K562 (cell line): ENCODE results near the gene ENDOV. TPM values are rescaled to one million over a fixed set of nuclear protein-coding genes. Genes with fewer than 3 reads are reported as not detected.

Experiments used
- FIP1L1 ChIP-seq: fragments of 200-400 bp; formaldehyde crosslinking; IDR thresholded peaks from 2 replicates; pipeline ENCODE4 v1.6.1; 2018; ENCODE audit warnings: mild to moderate bottlenecking, low read depth, low read length; ENCODE audit not compliant: poor library complexity, severe bottlenecking
- FOXA3 ChIP-seq, 2 experiments: fragments of 450-650 bp in 1 of 2; sonication (generic) in 1 of 2; formaldehyde crosslinking; IDR thresholded peaks in 1 of 2; conservative IDR thresholded peaks in 1 of 2; 2 replicates each; pipeline versions ENCODE4 v1.4.0 to v1.8.0; 2020 to 2022; ENCODE audit warnings: mild to moderate bottlenecking in 2 of 2, missing genetic modification reagents in 1 of 2
- HNRNPLL ChIP-seq: fragments of 200-400 bp; formaldehyde crosslinking; IDR thresholded peaks from 2 replicates; pipeline ENCODE4 v1.6.1; 2017; ENCODE audit warnings: low read length, low read depth, mild to moderate bottlenecking; ENCODE audit not compliant: poor library complexity, severe bottlenecking
- KAT7 ChIP-seq: sonication (generic); formaldehyde crosslinking; IDR thresholded peaks from 2 replicates; pipeline ENCODE4 v1.8.0; 2022; ENCODE audit warnings: missing genetic modification reagents, mild to moderate bottlenecking, borderline replicate concordance
- KDM1A ChIP-seq, 2 experiments: fragments of 450-650 bp; IDR thresholded peaks; 2 replicates each; pipeline ENCODE4 v1.6.1; 2016; ENCODE audit warnings: mild to moderate bottlenecking in 2 of 2
- KDM2B ChIP-seq: fragments of 250-450 bp; sonication (Bioruptor Pico); IDR thresholded peaks from 2 replicates; pipeline ENCODE4 v1.8.0; 2021; ENCODE audit warnings: mild to moderate bottlenecking, moderate library complexity
- MAZ ChIP-seq, 2 experiments: fragments of 450-650 bp in 1 of 2; sonication (generic) in 1 of 2; formaldehyde crosslinking; IDR thresholded peaks in 1 of 2; conservative IDR thresholded peaks in 1 of 2; 2 replicates each; pipeline versions ENCODE4 v1.4.0 to v1.5.0; 2020; ENCODE audit warnings: mild to moderate bottlenecking in 1 of 2, missing genetic modification reagents in 1 of 2
- MCM2 ChIP-seq: fragments of 450-650 bp; IDR thresholded peaks from 2 replicates; pipeline ENCODE4 v1.6.1; 2017; ENCODE audit warnings: low read depth, mild to moderate bottlenecking
- PRPF4 ChIP-seq: fragments of 200-400 bp; formaldehyde crosslinking; IDR thresholded peaks from one replicate; pipeline ENCODE4 v1.6.1; 2017; ENCODE audit warnings: low read length, low read depth, mild to moderate bottlenecking; ENCODE audit not compliant: insufficient read depth, poor library complexity, severe bottlenecking
- SUPT5H ChIP-seq: fragments of 450-650 bp; IDR thresholded peaks from 2 replicates; pipeline ENCODE4 v1.6.1; 2016
- TEAD2 ChIP-seq: fragments of 450-650 bp; IDR thresholded peaks from 2 replicates; pipeline ENCODE4 v1.6.1; 2016; ENCODE audit warnings: missing genetic modification characterization, control low read depth, missing compliant biosample characterization
- TEAD4 ChIP-seq, 2 experiments: sonication (generic) in 1 of 2; formaldehyde crosslinking in 1 of 2; IDR thresholded peaks; 2 replicates each; pipeline versions ENCODE4 v1.6.1 to v1.8.0; 2012 to 2022; ENCODE audit warnings: borderline replicate concordance in 1 of 2, inconsistent platforms in 1 of 2, low read length in 1 of 2, mild to moderate bottlenecking in 1 of 2, missing genetic modification reagents in 1 of 2
- VEZF1 ChIP-seq: fragments of 200-800 bp; sonication (Bioruptor generic); IDR thresholded peaks from 2 replicates; pipeline ENCODE4 v1.6.1; 2017; ENCODE audit warnings: missing genetic modification characterization, missing compliant biosample characterization
- ZNF184 ChIP-seq: sonication (generic); formaldehyde crosslinking; IDR thresholded peaks from 2 replicates; pipeline ENCODE4 v1.5.0; 2020; ENCODE audit warnings: missing genetic modification reagents
- polyA plus RNA-seq, 8 experiments: library from polyadenylated mRNA; depleted of rRNA in 4 of 8; stranded (reverse) in 5 of 8; unstranded in 3 of 8; fragments of >200 nt; fragmentation: Nextera tagmentation in 2 of 8; fragmentation: Illumina TruSeq in 1 of 8; extraction: Ambion mirVana in 2 of 8; extraction: Trizol in 1 of 8; gene quantifications; 2 replicates each; pipeline versions ENCODE4 v1.2.1 to v1.2.3, GENCODE V29; 2011 to 2014; ENCODE audit warnings: inconsistent platforms in 1 of 8, missing spikeins in 1 of 8
- total RNA-seq, 7 experiments: library from RNA; depleted of rRNA in 6 of 7; stranded (reverse); fragments of >200 nt in 6 of 7; fragmentation: Illumina TruSeq in 2 of 7; extraction: Trizol in 2 of 7; gene quantifications; 2 replicates each; pipeline versions ENCODE4 v1.2.1 to v1.2.3, GENCODE V29; 2011 to 2021; ENCODE audit warnings: low replicate concordance in 1 of 7
- TF ChIP-seq, protein P1 (sequence below): fragments of 450-650 bp; formaldehyde crosslinking; IDR thresholded peaks from 2 replicates; pipeline ENCODE4 v1.4.0; 2020; ENCODE audit warnings: mild to moderate bottlenecking, moderate library complexity
- TF ChIP-seq, protein P2 (sequence below): fragments of 150-350 bp; conservative IDR thresholded peaks from 2 replicates; pipeline ENCODE4 v1.6.1; 2014; ENCODE audit warnings: low read length

ENDOV gene
- total and polyA plus RNA-seq, 9 of the 15 experiments (the other 6 are each of a cell fraction or from before 2014, with no cell fraction given): 1.2 to 8.2 (median 3.7) TPM

- TF ChIP-seq, protein P1, sequence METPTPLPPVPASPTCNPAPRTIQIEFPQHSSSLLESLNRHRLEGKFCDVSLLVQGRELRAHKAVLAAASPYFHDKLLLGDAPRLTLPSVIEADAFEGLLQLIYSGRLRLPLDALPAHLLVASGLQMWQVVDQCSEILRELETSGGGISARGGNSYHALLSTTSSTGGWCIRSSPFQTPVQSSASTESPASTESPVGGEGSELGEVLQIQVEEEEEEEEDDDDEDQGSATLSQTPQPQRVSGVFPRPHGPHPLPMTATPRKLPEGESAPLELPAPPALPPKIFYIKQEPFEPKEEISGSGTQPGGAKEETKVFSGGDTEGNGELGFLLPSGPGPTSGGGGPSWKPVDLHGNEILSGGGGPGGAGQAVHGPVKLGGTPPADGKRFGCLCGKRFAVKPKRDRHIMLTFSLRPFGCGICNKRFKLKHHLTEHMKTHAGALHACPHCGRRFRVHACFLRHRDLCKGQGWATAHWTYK (CRISPR knock-in tag): 0 out of 2 replicates have a peak, but pooled peaks have one; percentile 45
- peak in 1 of 2 experiments; percentile 60; a peak in 1 of 4 replicates for TF ChIP-seq FOXA3 (CRISPR knock-in tag; conservative IDR thresholded peaks at IDR 0.05 in 1 of 2, IDR thresholded peaks at IDR 0.05 in 1 of 2)
- TF ChIP-seq, protein P2, sequence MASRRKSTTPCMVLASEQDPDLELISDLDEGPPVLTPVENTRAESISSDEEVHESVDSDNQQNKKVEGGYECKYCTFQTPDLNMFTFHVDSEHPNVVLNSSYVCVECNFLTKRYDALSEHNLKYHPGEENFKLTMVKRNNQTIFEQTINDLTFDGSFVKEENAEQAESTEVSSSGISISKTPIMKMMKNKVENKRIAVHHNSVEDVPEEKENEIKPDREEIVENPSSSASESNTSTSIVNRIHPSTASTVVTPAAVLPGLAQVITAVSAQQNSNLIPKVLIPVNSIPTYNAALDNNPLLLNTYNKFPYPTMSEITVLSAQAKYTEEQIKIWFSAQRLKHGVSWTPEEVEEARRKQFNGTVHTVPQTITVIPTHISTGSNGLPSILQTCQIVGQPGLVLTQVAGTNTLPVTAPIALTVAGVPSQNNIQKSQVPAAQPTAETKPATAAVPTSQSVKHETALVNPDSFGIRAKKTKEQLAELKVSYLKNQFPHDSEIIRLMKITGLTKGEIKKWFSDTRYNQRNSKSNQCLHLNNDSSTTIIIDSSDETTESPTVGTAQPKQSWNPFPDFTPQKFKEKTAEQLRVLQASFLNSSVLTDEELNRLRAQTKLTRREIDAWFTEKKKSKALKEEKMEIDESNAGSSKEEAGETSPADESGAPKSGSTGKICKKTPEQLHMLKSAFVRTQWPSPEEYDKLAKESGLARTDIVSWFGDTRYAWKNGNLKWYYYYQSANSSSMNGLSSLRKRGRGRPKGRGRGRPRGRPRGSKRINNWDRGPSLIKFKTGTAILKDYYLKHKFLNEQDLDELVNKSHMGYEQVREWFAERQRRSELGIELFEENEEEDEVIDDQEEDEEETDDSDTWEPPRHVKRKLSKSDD: peak; percentile 57; the same call in 1 of the 2 replicates
- TF ChIP-seq FIP1L1: peak; percentile 46
- peak; percentile 62 for TF ChIP-seq PRPF4
- no peak for TF ChIP-seq MCM2
- TF ChIP-seq TEAD4 (IDR thresholded peaks at IDR 0.05; ENCODE audit: low read length): peak; percentile 52; the same call in 1 of the 2 replicates
- peak; percentile 90 for TF ChIP-seq TEAD4 (CRISPR knock-in tag; IDR thresholded peaks at IDR 0.05; ENCODE audit: borderline replicate concordance)
- TF ChIP-seq KAT7 (CRISPR knock-in tag): peak; percentile 31; the same call in 1 of the 2 replicates
- peak; percentile 91 for TF ChIP-seq SUPT5H
- TF ChIP-seq ZNF184 (CRISPR knock-in tag): no peak
- peak; percentile 67 to 78; a peak in 3 of 4 replicates for TF ChIP-seq MAZ (CRISPR knock-in tag; conservative IDR thresholded peaks at IDR 0.05 in 1 of 2, IDR thresholded peaks at IDR 0.05 in 1 of 2)
- peak; percentile 98 for TF ChIP-seq HNRNPLL
- no peak; the same call in 1 of the 2 replicates for TF ChIP-seq KDM2B (CRISPR knock-in tag)
- no peak for TF ChIP-seq TEAD2 (tag)
- peak in 1 of 2 experiments; percentile 54; a peak in 1 of 4 replicates for TF ChIP-seq KDM1A (IDR thresholded peaks at IDR 0.05)
- peak; percentile 74 for TF ChIP-seq VEZF1
Measured at GRCh38 chr17:80454557-80455335, 39.8 kb downstream of the ENDOV start (continued).
